NCI-H748 (cell line): ENCODE data around the gene CRTC1.
"Not testable (repeated sequence)": the region's sequence is repeated elsewhere in the genome, so short reads cannot be mapped to it uniquely, and the experiment has no call there.

ENCODE experiments used
- DNase-seq: peaks from one replicate; lab custom pipeline; 2025; ENCODE audit not compliant: unreplicated experiment; lab: John Stamatoyannopoulos, UW

The CRTC1 gene

DNA sequence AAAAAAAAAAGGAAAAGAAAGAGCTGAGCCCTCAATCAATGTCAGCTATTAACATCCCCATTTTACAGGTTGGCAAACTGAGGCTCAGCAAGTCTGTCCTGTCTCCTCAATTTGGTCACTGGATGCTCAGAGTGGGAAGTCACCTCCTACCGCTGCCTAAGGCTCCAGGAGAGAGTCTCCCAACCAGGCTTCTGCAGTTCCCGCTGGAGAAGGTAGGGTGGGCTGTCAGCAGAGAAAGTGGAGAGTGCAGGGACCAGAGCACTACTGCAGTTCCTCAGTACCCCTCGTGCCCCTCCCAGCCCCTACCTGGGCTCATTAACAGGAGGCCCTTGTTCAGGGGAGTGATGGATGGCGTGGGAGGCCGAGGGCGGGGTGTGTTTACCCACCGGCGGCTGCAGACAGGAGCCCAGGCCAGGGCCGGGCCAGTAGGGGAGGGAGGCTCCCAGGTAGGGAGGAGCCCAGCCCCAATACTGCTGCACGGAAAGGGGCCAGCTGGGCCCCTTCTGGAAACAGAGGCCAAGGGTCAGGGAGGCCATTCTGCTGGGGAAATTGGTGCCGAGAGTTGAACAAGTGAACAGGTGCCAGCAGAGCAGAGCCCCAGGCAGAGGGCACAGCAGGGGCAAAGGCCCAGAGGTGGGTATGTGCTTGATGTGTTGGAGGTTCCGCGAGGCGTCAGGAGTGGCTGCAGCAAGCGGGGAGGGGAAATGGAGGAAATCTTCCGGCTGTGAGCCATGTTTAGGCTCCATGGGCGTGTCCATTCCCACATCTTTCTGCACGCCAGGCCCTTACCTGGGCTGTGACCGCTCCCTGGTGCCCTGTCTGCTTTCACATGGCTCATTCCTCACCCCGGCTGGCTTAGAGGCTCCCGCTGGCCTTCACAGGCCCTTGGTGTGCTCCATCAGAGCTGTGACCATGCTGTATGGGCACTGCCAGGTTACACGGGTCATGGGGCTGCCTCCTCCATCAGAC is 115.2 kb downstream of the CRTC1 start:
- peak; percentile 38 for DNase-seq

DNA sequence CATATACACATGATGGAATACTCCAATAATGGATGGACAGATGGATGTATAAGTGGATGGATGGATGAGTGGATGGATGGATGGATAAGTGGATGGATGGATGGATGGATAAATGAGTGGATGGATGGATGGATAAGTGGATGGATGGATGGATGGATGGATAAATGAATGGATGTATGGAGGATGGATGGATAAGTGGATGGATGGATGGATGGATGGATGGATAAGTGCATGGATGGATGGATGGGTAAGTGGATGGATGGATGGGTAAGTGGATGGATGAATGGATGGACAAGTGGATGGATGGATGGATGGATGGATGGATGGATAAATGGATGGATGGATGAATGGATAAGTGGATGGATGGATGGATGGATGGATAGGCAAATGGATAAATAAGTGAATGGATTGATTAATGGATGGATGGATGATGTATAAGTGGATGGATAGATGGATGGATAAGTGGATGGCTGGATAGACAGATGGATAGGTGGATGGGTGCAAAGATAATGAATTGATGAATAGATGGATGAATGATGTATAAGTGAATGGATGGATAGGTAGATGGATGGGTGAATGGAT is 116.0 kb downstream of the CRTC1 start:
- DNase-seq: no peak

GRCh38 chr19:18800079-18800478 is 116.6 kb downstream of the CRTC1 start:
- no peak for DNase-seq

DNA sequence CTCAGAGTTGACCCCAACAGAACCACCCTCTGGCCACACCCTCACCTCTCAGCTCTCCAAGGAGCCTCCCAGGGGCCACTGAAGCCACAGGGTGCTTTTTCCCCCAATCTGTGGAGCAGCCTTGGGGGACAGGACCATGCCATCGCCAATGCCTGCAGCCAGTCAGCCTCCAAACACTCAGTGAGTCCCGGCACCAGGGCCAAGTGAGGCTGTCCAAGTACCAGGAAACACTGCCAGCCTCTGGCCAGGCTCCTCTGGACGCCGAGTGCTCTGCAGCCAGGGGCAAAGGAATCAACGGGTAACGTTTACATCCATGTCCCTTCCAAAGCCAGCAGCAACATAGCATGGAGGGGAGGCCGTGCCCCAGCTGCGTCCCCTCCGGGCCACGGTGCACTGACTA is 117.2 kb downstream of the CRTC1 start:
- DNase-seq: no peak

GRCh38 chr19:18802354-18802753 is 118.9 kb downstream of the CRTC1 start:
- DNase-seq: peak; percentile 5

GRCh38 chr19:18803550-18804138 is 120.2 kb downstream of the CRTC1 start:
- no peak for DNase-seq

GRCh38 chr19:18804139-18804601 is 120.7 kb downstream of the CRTC1 start:
- DNase-seq: no peak

DNA sequence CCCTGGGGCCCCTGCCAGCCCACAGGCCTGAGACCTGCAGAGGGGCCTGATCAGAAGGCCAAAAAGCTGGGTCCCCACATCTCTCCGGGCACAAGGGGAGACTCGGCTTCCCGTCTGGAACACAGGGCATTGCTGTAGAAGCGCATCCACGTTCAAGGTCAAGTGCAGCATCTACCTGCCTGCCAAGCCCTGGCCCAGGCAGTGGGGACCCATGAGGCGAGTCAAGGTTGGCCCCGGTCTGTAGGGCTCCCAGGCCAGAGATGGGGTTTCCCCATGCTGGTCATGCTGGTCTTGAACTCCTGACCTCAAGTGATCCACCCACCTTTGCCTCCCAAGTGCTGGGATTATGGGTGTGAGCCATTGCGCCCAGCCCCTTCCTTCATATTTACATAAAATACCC is 121.2 kb downstream of the CRTC1 start:
- no peak for DNase-seq

DNA sequence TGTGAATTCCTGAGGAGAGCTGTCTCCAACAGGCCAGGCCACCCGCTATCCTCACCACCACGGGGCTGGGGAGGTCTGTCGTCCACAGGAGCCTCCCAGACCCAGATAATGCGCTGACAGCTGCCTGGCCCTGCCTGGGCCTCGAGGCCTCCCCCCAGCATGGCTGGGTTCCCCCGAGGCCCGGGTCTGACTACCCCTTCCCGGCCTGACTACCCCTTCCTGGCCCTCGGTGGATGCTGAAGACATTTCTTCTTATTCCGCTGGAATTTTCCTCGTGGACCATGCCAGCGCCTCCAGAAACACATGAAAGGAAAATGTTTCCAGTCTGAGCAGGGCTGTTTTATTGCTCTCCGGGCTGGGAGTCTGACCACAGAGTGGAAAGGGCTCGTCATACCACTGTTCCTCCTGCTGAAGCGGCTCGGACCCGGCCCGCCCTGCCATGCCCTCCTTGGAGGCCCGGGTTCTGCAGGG is 124.4 kb downstream of the CRTC1 start:
- no peak for DNase-seq

DNA sequence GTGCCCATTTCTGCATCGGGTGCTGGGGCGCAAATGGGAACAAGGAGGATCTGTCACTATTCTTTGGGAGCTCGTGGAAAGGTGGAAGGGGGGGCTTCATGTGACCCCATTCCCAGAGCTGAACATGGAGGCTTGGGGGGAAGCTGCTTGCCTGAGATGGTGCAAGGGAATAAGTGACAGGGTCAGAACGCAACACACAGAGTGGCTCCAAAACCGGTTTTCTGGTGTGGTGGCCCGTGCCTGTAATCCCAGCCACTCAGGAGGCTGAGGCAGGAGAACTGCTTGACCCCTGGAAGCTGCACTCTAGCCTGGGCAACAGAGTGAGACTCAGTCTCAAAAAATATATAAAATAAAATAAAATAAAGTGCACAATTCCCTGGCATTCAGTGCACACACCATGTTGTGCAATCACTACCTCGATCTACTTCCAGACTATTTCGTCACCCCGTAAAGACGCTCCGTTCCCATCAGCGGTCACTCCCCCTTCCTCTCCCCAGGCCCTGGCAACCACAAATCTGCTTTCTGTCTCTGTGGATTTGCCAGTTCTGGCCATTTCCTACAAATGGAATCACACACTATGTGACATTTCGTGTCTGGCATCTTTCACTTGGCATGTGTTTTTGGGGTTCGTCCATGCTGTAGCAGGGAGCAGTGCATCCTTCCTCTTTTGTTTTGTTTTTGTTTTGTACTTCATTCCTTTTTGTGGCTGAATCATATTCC is 125.8 kb downstream of the CRTC1 start:
- no peak for DNase-seq

DNA sequence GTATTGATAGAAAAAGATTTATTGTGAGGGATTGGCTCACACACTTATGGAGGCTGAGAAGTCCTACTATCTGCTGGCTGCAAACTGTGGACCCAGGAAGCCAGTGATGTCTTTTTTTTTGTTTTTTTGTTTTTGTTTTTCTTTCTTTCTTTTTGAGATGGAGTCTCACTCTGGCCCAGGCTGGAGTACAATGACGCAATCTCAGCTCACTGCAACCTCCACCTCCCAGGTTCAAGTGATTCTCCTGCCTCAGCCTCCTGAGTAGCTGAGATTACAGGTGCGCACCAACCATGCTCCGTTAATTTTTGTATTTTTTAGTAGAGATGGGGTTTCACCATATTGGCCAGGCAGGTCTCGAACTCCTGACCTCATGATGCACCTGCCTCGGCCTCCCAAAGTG is 128.2 kb downstream of the CRTC1 start:
- not testable (repeated sequence) for DNase-seq

GRCh38 chr19:18814063-18814462 is 130.6 kb downstream of the CRTC1 start:
- no peak for DNase-seq

- no peak for DNase-seq
Observed at GRCh38 chr19:18815673-18816072, 132.2 kb downstream of the CRTC1 start.

DNA sequence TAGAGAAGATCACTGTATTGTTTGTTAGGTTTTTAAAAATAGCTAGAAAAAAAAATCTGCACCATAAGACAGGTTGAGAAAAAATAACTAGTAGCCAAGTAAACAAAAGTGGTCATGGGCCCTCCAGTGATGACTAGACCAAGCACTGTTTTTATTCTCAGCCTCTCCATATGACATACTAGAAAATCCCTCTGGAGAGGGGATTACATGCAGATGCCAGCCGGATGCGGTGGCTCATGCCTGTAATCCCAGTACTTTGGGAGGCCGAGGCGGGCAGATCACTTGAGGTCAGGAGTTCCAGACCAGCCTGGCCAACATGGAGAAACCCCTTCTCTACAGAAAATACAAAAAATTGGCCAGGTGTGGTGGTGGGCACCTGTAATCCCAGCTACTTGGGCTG is 133.2 kb downstream of the CRTC1 start:
- DNase-seq: not testable (repeated sequence)

- DNase-seq: no peak
Observed at GRCh38 chr19:18817574-18817973, 134.1 kb downstream of the CRTC1 start.

DNA sequence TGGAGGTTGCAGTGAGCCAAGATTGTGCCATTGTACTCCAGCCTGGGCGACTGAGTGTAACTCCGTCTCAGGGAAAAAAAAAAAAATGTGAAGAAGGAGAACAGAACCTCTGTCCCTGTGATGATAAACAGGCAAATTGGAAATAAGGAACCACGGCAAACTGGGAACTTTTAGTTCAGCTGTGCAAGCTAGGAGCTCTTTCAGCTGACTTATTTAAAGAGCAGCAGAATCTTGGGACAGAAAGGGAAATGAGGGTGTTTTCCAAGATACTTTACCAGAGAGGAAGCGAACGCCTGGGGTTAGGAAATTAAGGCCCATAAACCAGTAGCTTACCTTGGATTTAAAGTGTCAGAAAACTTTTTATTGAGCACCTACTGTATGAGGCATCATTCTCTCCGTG is 145.3 kb downstream of the CRTC1 start:
- DNase-seq: no peak

DNA sequence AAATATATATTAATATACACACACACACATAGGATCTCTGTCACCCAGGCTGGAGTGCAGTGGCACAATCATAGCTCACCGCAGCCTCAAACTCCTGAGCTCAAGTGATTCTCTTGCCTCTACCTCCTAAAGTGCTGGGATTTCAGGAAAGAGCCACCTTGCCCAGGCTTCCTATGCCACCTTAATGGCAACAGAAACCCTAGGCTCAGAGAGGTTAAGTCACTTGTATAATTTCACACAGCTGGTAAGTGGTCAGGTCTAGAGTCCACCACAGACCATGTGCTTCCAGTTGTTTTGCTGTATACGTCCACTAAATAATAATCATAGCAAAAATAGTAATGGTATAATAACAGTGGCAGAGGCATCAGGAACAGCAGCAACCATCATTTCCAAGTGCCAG is 147.0 kb downstream of the CRTC1 start:
- no peak for DNase-seq

DNA sequence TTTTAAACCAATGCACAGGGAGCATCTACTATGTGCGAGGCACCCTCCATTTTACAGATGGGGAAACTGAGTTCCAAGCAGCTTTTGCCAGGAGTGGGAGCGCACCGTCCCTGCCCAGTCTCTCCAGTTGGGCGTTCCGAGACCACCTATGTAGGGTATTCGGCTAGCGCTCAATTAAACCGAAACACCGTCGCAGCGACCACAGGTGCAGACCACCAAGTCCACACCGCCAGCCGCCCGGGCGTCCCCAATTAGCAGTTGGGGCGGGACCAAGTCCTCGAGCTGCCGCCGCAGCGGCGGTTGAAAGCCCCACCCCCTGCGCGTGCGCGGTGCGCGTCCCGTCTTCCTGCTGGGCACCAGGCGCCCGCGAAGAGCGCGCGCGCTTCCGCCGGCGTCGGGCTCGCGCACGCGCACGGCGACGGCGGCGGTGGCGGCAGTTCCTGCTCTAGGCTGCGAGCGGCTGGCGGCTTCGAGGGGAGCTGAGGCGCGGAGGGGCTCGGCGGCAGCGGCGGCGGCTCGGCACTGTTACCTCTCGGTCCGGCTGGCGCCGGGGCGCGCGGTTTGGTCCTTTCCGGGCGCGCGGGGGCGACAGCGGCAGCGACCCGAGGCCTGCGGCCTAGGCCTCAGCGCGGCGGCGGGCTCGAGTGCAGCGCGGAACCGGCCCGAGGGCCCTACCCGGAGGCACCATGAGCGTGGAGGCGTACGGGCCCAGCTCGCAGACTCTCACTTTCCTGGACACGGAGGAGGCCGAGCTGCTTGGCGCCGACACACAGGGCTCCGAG is 148.2 kb downstream of the CRTC1 start, which contains the start of gene UPF1:
TSS of gene UPF1 (plus strand) at position 436 of the 782 bp plus-strand sequence. CDS start at position 687, 251 bp downstream.
- peak; percentile 93 for DNase-seq
